H1 (cell line): ENCODE measurements around the gene ANKRD40CL. TPM values are rescaled to one million over a fixed set of nuclear protein-coding genes. Genes with fewer than 3 reads are reported as not detected.

Experiments used
- CHD2 ChIP-seq: IDR thresholded peaks from 2 replicates; pipeline ENCODE4 v1.6.1; 2012; ENCODE audit warnings: low read length, improper control_type of control experiment
- POLR2AphosphoS5 ChIP-seq: IDR thresholded peaks from 2 replicates; pipeline ENCODE4 v1.6.1; 2011; ENCODE audit warnings: low read depth, low read length
- POU5F1 ChIP-seq: IDR thresholded peaks from 2 replicates; pipeline ENCODE4 v1.6.1; 2011; ENCODE audit warnings: low read depth, mild to moderate bottlenecking, low read length, moderate library complexity
- TAF7 ChIP-seq: optimal IDR thresholded peaks from 2 replicates; pipeline ENCODE3; 2011; ENCODE audit warnings: low read depth, mild to moderate bottlenecking, inconsistent platforms, low read length, moderate library complexity, borderline replicate concordance
- polyA plus RNA-seq, 7 experiments: library from polyadenylated mRNA; depleted of rRNA in 3 of 7; stranded (reverse) in 5 of 7; unstranded in 2 of 7; fragments of >200 nt in 5 of 7; fragments of 200-250 nt in 2 of 7; gene quantifications; 1 replicate in 5 of 7; 2 replicates in 1 of 7; 4 replicates in 1 of 7; pipeline versions ENCODE4 v1.2.1 to v1.2.3, GENCODE V29; 2011 to 2013; ENCODE audit warnings: missing spikeins in 2 of 7, mixed read lengths in 2 of 7
- total RNA-seq: library from RNA; stranded (reverse); fragmentation: NEBNext Ultra II Directional; extraction: Animal tissue kit (Norgen Biotek cat#: 25700); gene quantifications from 2 replicates; pipeline ENCODE4 v1.2.1, GENCODE V29; 2021

Gene ANKRD40CL
- total and polyA plus RNA-seq, 2 of the 8 experiments (the other 6 are each of a cell fraction or from before 2014, with no cell fraction given): not detected

DNA sequence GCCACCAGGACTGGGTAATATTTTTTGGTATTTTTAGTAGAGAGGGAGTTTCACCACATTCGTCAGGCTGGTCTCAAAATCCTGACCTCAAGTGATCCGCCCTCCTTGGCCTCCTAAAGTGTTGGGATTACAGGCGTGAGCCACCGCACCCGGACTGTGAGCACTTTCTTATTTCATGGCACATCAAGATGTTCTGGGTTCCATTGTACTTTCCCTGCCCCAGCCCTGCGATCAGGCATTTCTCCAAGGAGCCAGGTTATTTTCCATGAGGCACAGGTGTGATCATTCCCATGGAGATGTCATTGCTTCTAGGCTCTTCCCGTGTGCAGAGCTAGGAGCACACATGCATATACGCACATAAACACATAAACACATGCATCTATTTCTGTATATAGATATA is 2.6 kb upstream of the ANKRD40CL start (continued):
- TF ChIP-seq TAF7 (no peak), POU5F1 (no peak), POLR2AphosphoS5 (no peak), CHD2 (no peak)
